HCT116 (cell line): ENCODE results near the gene ACVR1.
A peak's percentile ranks its signal among the peaks of the same experiment; 100 is the strongest.

ENCODE experiments used
- POLR2A ChIP-seq: IDR thresholded peaks from 2 replicates; pipeline ENCODE4 v1.7.0; 2011; ENCODE audit warnings: borderline replicate concordance; ENCODE audit not compliant: insufficient read depth, insufficient read length; ENCODE audit errors: extremely low read depth
- POLR2AphosphoS5 ChIP-seq: IDR thresholded peaks from 2 replicates; pipeline ENCODE4 v1.6.1; 2011; ENCODE audit warnings: mild to moderate bottlenecking, low read depth, low read length, moderate library complexity
- SP1 ChIP-seq: IDR thresholded peaks from 2 replicates; pipeline ENCODE4 v1.6.1; 2012; ENCODE audit warnings: low read depth
- ZNF274 ChIP-seq: fragments of 200-500 bp; sonication (Bioruptor generic); IDR thresholded peaks from 2 replicates; pipeline ENCODE4 v1.6.1; 2014; ENCODE audit warnings: mild to moderate bottlenecking, low read depth, low read length, inconsistent platforms
- TF ChIP-seq, protein P1 (sequence below), 3 experiments: fragments of 200-600 bp in 1 of 3; sonication (generic) in 1 of 3; IDR thresholded peaks in 2 of 3; conservative IDR thresholded peaks in 1 of 3; 2 replicates each; pipeline ENCODE4 v1.5.1; 2012 to 2017; ENCODE audit warnings: low read depth in 2 of 3, low read length in 2 of 3, antibody characterized with exemption in 1 of 3, borderline replicate concordance in 1 of 3, control low read depth in 1 of 3, mild to moderate bottlenecking in 1 of 3, mixed read lengths in 1 of 3, mixed run types in 1 of 3, moderate library complexity in 1 of 3; ENCODE audit not compliant: insufficient read depth in 1 of 3

DNA sequence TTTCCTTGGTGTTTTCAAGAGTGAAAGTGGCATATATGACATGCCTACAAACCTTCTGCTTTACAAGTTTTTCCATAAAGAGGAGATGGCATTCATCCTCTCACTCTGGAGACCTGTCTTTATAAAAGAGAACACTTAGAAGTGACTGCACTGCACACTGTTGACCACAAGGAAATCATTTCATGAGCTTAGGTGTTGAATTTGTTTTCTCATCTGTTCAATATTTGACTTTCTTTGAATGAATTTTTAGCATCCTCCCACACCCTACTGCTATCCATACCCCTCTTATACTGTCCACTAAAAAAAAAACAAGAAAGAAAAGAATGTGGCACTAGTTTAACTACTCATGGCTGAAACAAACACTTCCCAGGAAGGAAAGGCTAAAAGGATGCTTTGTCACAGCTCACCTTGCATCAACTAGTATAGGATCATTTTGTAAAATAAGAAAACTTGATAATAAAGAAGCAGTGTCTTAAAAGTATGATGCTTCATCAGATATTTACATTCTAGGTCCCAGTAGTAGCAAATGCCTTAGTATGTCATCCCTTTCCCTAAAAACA, 83.0 kb downstream of the ACVR1 start:
- no peak for TF ChIP-seq SP1
- TF ChIP-seq POLR2A, result no peak
- TF ChIP-seq, protein P1, sequence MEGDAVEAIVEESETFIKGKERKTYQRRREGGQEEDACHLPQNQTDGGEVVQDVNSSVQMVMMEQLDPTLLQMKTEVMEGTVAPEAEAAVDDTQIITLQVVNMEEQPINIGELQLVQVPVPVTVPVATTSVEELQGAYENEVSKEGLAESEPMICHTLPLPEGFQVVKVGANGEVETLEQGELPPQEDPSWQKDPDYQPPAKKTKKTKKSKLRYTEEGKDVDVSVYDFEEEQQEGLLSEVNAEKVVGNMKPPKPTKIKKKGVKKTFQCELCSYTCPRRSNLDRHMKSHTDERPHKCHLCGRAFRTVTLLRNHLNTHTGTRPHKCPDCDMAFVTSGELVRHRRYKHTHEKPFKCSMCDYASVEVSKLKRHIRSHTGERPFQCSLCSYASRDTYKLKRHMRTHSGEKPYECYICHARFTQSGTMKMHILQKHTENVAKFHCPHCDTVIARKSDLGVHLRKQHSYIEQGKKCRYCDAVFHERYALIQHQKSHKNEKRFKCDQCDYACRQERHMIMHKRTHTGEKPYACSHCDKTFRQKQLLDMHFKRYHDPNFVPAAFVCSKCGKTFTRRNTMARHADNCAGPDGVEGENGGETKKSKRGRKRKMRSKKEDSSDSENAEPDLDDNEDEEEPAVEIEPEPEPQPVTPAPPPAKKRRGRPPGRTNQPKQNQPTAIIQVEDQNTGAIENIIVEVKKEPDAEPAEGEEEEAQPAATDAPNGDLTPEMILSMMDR (IDR thresholded peaks at IDR 0.05 in 2 of 3, conservative IDR thresholded peaks at IDR 0.05 in 1 of 3; ENCODE audit: borderline replicate concordance in 1 of 3, insufficient read depth in 1 of 3, low read depth in 2 of 3, low read length in 2 of 3), result peak in 2 of 3 experiments; percentile 34 to 35; a peak in 3 of 6 replicates
- TF ChIP-seq POLR2AphosphoS5, result no peak
- TF ChIP-seq ZNF274, result no peak
